ENCODE results near the gene MEF2D.

The MEF2D gene

DNA sequence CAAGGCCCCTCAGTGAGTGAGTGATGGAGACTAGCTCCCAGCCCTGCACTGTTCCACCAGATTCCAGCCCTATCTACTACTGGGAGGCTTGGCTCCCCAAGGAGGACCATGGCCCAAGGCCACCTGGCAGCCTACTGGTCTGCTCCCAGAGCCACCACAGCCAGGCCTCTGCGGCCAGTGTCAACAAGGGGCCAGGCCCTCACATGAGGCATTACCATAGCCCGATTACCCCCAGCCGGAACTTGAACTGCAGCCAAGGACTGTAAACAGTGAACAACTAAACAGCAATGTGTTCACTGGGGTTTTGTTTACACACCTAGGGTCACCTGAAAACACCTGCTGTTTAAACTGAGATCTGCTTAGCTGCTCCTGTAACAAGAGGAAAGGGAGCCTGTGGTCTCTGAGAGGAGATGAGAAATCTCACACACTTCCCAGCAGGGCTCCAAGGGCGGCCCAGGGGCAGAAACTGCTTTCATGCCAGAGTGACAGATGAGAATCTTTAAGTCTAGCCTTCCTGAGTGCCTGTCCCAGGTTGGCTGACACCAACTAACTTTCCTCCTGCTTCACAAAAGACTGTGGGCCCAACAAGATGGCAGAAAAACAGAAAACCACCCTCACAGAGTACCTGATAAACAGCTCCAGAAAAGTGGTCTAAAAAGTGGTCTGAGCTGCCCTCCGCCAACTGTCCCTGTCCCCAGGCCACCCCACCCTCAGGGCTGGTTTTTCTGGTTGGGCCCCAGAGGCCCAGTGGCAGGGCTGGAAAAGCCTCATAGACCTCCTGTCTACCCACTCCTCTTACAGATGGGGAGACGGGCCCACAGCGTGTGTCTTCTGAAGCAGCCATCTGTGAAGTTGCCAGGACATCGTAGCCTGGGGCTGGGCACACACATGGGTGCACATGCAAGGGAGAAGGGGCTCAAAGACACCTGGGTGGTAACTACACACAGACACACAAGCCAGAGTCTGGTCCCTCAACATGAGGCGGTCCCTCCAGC, 28.8 kb downstream of the MEF2D start:
- no peak overlapping the region for H4K8ac ChIP-seq (ENCODE audit: low read depth, low read length)
- WGBS, 2 donors (ENCODE audit: extremely low coverage in 2 of 2, insufficient read length in 2 of 2, insufficient replicate concordance in 1 of 2) = no CpG with 5 or more reads among the region's 9 CpGs

DNA sequence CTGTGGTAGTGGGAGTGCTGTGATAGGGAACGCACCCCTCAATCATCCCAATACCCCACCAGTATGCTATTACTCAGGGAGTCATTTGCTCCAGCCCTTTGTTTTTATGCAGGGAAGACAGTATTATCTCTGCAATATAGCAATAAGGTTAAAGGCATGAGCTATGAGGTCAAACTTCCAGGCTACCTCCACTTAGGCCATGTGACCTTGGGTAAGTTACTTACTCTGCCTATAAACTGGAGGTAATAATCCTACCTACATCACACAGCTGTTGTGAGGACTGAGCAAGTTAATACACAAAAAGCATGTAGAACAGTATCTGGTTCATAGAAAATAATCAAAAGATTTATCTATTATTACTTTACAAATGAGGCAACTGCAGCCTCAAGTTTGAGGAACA, 30.1 kb downstream of the MEF2D start:
- Histone ChIP-seq H3K9me3 (replicated peaks in 1 of 2; ENCODE audit: control insufficient read depth in 2 of 2, insufficient read depth in 1 of 2, low read depth in 1 of 2, low read length in 2 of 2) (peaks cover 0 to 1% of the 10 kb centered on the region in 2 donors), H3K27ac (replicated peaks; ENCODE audit: low read length) (no peak overlapping the region)
- whole genome bisulfite sequencing, 2 donors (ENCODE audit: extremely low coverage in 2 of 2, insufficient read length in 2 of 2, insufficient replicate concordance in 1 of 2) = no CpG with 5 or more reads among the region's 1 CpG

More for the DNA sequence above, 28.8 kb downstream of the MEF2D start:
- Histone ChIP-seq H2BK5ac (ENCODE audit: low read length) (no peak overlapping the region), H3K27me3 (ENCODE audit: control insufficient read depth in 3 of 3, insufficient read depth in 3 of 3, low read depth in 1 of 3, low read length in 3 of 3) (no peaks in the 10 kb centered on the region), H3K18ac (ENCODE audit: low read length) (no peak overlapping the region), H3K4me1 (ENCODE audit: control insufficient read depth in 2 of 2, insufficient read depth in 1 of 2, low read depth in 1 of 2, low read length in 2 of 2) (no peaks in the 10 kb centered on the region), H3K4me3 (ENCODE audit: low read length in 2 of 2) (no peak overlapping the region), H2AFZ (ENCODE audit: low read length) (no peak overlapping the region), H2BK15ac (ENCODE audit: low read length) (no peak overlapping the region), H3K14ac (ENCODE audit: low read length) (no peak overlapping the region), H3K36me3 (replicated peaks in 1 of 2; ENCODE audit: control insufficient read depth in 2 of 2, insufficient read depth in 2 of 2, low read length in 2 of 2) (peaks cover 22 to 63% of the 10 kb centered on the region in 2 donors), H3K4me2 (ENCODE audit: insufficient read depth, low read length, poor library complexity, severe bottlenecking) (no peak overlapping the region), H3K79me1 (ENCODE audit: low read depth, low read length) (no peaks in the 10 kb centered on the region), H4K91ac (ENCODE audit: low read depth, low read length, poor library complexity) (no peak overlapping the region), H3K9me3 (replicated peaks in 1 of 2; ENCODE audit: control insufficient read depth in 2 of 2, insufficient read depth in 1 of 2, low read depth in 1 of 2, low read length in 2 of 2) (peaks cover 0 to 1% of the 10 kb centered on the region in 2 donors), H2BK12ac (ENCODE audit: low read length) (no peak overlapping the region), H3K27ac (replicated peaks; ENCODE audit: low read length) (no peak overlapping the region), H3K23ac (ENCODE audit: low read depth, low read length, poor library complexity) (no peak overlapping the region), H3K9ac (ENCODE audit: low read depth, low read length, poor library complexity) (no peak overlapping the region), H3K4ac (ENCODE audit: low read length) (no peak overlapping the region), H2AK5ac (ENCODE audit: low read depth, low read length) (no peak overlapping the region), H2BK120ac (ENCODE audit: low read depth, low read length) (no peak overlapping the region)
- no peak for DNase-seq (ENCODE audit: low spot score)

DNA sequence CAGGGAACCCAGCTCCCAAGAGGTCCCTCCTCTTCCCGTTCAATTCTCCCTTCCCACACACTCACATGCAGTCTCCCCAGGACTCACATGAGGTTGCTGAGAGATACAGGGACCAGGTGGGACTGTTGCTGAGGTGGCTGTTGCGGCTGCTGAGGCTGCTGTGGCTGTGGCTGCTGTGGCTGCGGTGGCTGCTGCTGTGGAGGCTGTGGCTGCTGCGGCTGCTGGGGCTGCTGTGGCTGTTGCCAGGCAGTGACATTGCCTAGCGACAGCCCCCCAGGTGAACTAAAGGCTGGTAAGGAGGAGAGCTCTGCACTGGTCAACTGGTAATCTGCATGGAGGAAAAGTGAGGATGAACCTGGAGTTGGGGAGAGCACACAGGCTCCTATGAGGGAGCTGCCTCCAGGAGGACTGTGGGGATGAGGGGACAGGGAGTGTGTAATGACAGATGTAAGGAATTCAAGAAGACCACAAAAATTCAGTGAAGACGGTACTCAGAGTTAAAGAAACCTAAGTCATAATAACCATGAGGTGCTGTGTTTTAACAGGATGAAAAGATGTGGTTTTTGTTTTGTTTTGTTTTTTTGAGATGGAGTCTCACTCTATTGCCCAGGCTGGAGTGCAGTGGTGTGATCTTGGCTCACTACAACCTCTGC, 31.8 kb downstream of the MEF2D start:
- peaks cover 11 to 34% of the 10 kb centered on the region in 2 donors for H3K36me3 ChIP-seq (replicated peaks in 1 of 2; ENCODE audit: control insufficient read depth in 2 of 2, insufficient read depth in 2 of 2, low read length in 2 of 2)
- no peak overlapping the region for H3K18ac ChIP-seq (ENCODE audit: low read length)
- WGBS, 2 donors (ENCODE audit: extremely low coverage in 2 of 2, insufficient read length in 2 of 2, insufficient replicate concordance in 1 of 2) = no CpG with 5 or more reads among the region's 6 CpGs
- no peak overlapping the region for H3K23ac ChIP-seq (ENCODE audit: low read depth, low read length, poor library complexity)
- H3K79me1 ChIP-seq (ENCODE audit: low read depth, low read length) = peaks cover 2% of the 10 kb centered on the region
- H4K91ac ChIP-seq (ENCODE audit: low read depth, low read length, poor library complexity) = no peak overlapping the region
- H2BK15ac ChIP-seq (ENCODE audit: low read length) = no peak overlapping the region
- no peak overlapping the region for H3K14ac ChIP-seq (ENCODE audit: low read length)
- H2AK5ac ChIP-seq (ENCODE audit: low read depth, low read length) = no peak overlapping the region
- no peaks in the 10 kb centered on the region for H3K9me3 ChIP-seq (replicated peaks in 1 of 2; ENCODE audit: control insufficient read depth in 2 of 2, insufficient read depth in 1 of 2, low read depth in 1 of 2, low read length in 2 of 2)
- H4K8ac ChIP-seq (ENCODE audit: low read depth, low read length) = no peak overlapping the region
- no peak for DNase-seq (ENCODE audit: low spot score)
- H3K9ac ChIP-seq (ENCODE audit: low read depth, low read length, poor library complexity) = no peak overlapping the region
- no peak overlapping the region for H3K27ac ChIP-seq (replicated peaks; ENCODE audit: low read length)
- no peak overlapping the region for H2BK12ac ChIP-seq (ENCODE audit: low read length)
- H3K4me2 ChIP-seq (ENCODE audit: insufficient read depth, low read length, poor library complexity, severe bottlenecking) = no peak overlapping the region
- H3K27me3 ChIP-seq (ENCODE audit: control insufficient read depth in 3 of 3, insufficient read depth in 3 of 3, low read depth in 1 of 3, low read length in 3 of 3) = no peaks in the 10 kb centered on the region
- H3K4ac ChIP-seq (ENCODE audit: low read length) = no peak overlapping the region
- no peak overlapping the region for H2AFZ ChIP-seq (ENCODE audit: low read length)
- H3K4me3 ChIP-seq (ENCODE audit: low read length in 2 of 2) = no peak overlapping the region
- H2BK120ac ChIP-seq (ENCODE audit: low read depth, low read length) = no peak overlapping the region
- no peak overlapping the region for H2BK5ac ChIP-seq (ENCODE audit: low read length)
- H3K4me1 ChIP-seq (ENCODE audit: control insufficient read depth in 2 of 2, insufficient read depth in 1 of 2, low read depth in 1 of 2, low read length in 2 of 2) = peaks cover 0 to 5% of the 10 kb centered on the region in 2 donors

More for the DNA sequence above, 30.1 kb downstream of the MEF2D start:
- peaks cover under 1% of the 10 kb centered on the region for H3K79me1 ChIP-seq (ENCODE audit: low read depth, low read length)
- DNase-seq (ENCODE audit: low spot score) = no peak
- H4K8ac ChIP-seq (ENCODE audit: low read depth, low read length) = no peak overlapping the region
- H3K4me3 ChIP-seq (ENCODE audit: low read length in 2 of 2) = no peak overlapping the region
- no peak overlapping the region for H3K18ac ChIP-seq (ENCODE audit: low read length)
- H2BK15ac ChIP-seq (ENCODE audit: low read length) = no peak overlapping the region
- H3K36me3 ChIP-seq (replicated peaks in 1 of 2; ENCODE audit: control insufficient read depth in 2 of 2, insufficient read depth in 2 of 2, low read length in 2 of 2) = peaks cover 17 to 50% of the 10 kb centered on the region in 2 donors
- H4K91ac ChIP-seq (ENCODE audit: low read depth, low read length, poor library complexity) = no peak overlapping the region
- H3K9ac ChIP-seq (ENCODE audit: low read depth, low read length, poor library complexity) = no peak overlapping the region
- no peak overlapping the region for H2BK120ac ChIP-seq (ENCODE audit: low read depth, low read length)
- no peak overlapping the region for H2AFZ ChIP-seq (ENCODE audit: low read length)
- no peak overlapping the region for H3K23ac ChIP-seq (ENCODE audit: low read depth, low read length, poor library complexity)
- no peak overlapping the region for H2BK5ac ChIP-seq (ENCODE audit: low read length)
- no peak overlapping the region for H3K4ac ChIP-seq (ENCODE audit: low read length)
- H3K4me2 ChIP-seq (ENCODE audit: insufficient read depth, low read length, poor library complexity, severe bottlenecking) = no peak overlapping the region
- H3K4me1 ChIP-seq (ENCODE audit: control insufficient read depth in 2 of 2, insufficient read depth in 1 of 2, low read depth in 1 of 2, low read length in 2 of 2) = peaks cover 0 to 4% of the 10 kb centered on the region in 2 donors
- H3K27me3 ChIP-seq (ENCODE audit: control insufficient read depth in 3 of 3, insufficient read depth in 3 of 3, low read depth in 1 of 3, low read length in 3 of 3) = no peaks in the 10 kb centered on the region
- no peak overlapping the region for H2AK5ac ChIP-seq (ENCODE audit: low read depth, low read length)
- no peak overlapping the region for H3K14ac ChIP-seq (ENCODE audit: low read length)
- H2BK12ac ChIP-seq (ENCODE audit: low read length) = no peak overlapping the region

DNA sequence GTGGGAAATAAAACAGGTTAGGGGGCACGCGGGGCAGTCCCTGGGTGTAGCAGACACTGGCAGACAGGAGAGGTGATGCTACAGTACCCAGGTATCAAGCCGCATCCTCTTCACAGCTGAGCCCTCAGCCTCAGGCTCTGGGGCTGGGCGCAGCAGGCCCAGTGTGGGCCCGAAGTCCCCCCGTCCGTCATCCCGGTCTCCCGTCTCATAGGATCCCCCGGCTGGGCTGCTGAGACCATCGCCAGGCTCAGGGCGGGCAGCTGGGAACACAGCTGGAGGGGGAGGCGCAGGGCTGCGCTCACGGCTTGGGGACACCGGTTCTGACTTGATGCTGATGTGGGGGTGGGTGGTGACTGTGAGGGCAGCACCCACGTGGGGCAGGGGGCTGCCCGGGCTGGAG, 32.7 kb downstream of the MEF2D start:
- no peak overlapping the region for H3K14ac ChIP-seq (ENCODE audit: low read length)
- no peaks in the 10 kb centered on the region for H3K9me3 ChIP-seq (replicated peaks in 1 of 2; ENCODE audit: control insufficient read depth in 2 of 2, insufficient read depth in 1 of 2, low read depth in 1 of 2, low read length in 2 of 2)
- no peak overlapping the region for H3K4me2 ChIP-seq (ENCODE audit: insufficient read depth, low read length, poor library complexity, severe bottlenecking)
- H3K9ac ChIP-seq (ENCODE audit: low read depth, low read length, poor library complexity) = no peak overlapping the region
- H2BK5ac ChIP-seq (ENCODE audit: low read length) = no peak overlapping the region
- H3K18ac ChIP-seq (ENCODE audit: low read length) = no peak overlapping the region
- no peak overlapping the region for H2BK12ac ChIP-seq (ENCODE audit: low read length)
- H3K27ac ChIP-seq (replicated peaks; ENCODE audit: low read length) = no peak overlapping the region
- H2BK15ac ChIP-seq (ENCODE audit: low read length) = no peak overlapping the region
- H3K36me3 ChIP-seq (replicated peaks in 1 of 2; ENCODE audit: control insufficient read depth in 2 of 2, insufficient read depth in 2 of 2, low read length in 2 of 2) = peaks cover 11 to 26% of the 10 kb centered on the region in 2 donors
- peaks cover 2% of the 10 kb centered on the region for H3K79me1 ChIP-seq (ENCODE audit: low read depth, low read length)
- DNase-seq (ENCODE audit: low spot score) = no peak
- no peak overlapping the region for H4K8ac ChIP-seq (ENCODE audit: low read depth, low read length)
- H3K4me3 ChIP-seq (ENCODE audit: low read length in 2 of 2) = no peak overlapping the region
- no peak overlapping the region for H2BK120ac ChIP-seq (ENCODE audit: low read depth, low read length)
- H2AK5ac ChIP-seq (ENCODE audit: low read depth, low read length) = no peak overlapping the region
- no peak overlapping the region for H2AFZ ChIP-seq (ENCODE audit: low read length)
- H3K23ac ChIP-seq (ENCODE audit: low read depth, low read length, poor library complexity) = peak overlapping the region; percentile 6
- no CpG with 5 or more reads among the region's 18 CpGs for WGBS, 2 donors (ENCODE audit: extremely low coverage in 2 of 2, insufficient read length in 2 of 2, insufficient replicate concordance in 1 of 2)
- no peak overlapping the region for H3K4ac ChIP-seq (ENCODE audit: low read length)
- peaks cover 0 to 6% of the 10 kb centered on the region in 2 donors for H3K4me1 ChIP-seq (ENCODE audit: control insufficient read depth in 2 of 2, insufficient read depth in 1 of 2, low read depth in 1 of 2, low read length in 2 of 2)
- H4K91ac ChIP-seq (ENCODE audit: low read depth, low read length, poor library complexity) = no peak overlapping the region
- no peaks in the 10 kb centered on the region for H3K27me3 ChIP-seq (ENCODE audit: control insufficient read depth in 3 of 3, insufficient read depth in 3 of 3, low read depth in 1 of 3, low read length in 3 of 3)

Measured in neuronal stem cell (in vitro differentiated cells).